DND-41 (cell line): ENCODE measurements around the gene ADI1.

Experiments
- ATAC-seq: fragments of 200-7000 bp; cut with Tn5 transposase; 3 replicates; pipeline ENCODE4 v1.9.1; 2021; ENCODE audit warnings: low read depth; ENCODE audit not compliant: insufficient read depth
- DNase-seq: peaks from one replicate; pipeline ENCODE4 v3.0.0-alpha.2; 2020
- H2AFZ ChIP-seq: 2 replicates; pipeline ENCODE4 v1.6.0; 2012; ENCODE audit warnings: low read depth, low read length
- H3K27ac ChIP-seq: 2 replicates; pipeline ENCODE4 v1.5.1; 2012; ENCODE audit warnings: low read length, inconsistent platforms
- H3K27me3 ChIP-seq: fragments of 200-600 bp; sonication (generic); 2 replicates; pipeline ENCODE4 v1.6.0; 2012; ENCODE audit warnings: low read length, mild to moderate bottlenecking, inconsistent platforms; ENCODE audit not compliant: insufficient read depth, poor library complexity
- H3K36me3 ChIP-seq: 2 replicates; pipeline ENCODE4 v1.5.1; 2012; ENCODE audit warnings: low read length, inconsistent platforms; ENCODE audit not compliant: insufficient read depth
- H3K4me1 ChIP-seq: 2 replicates; pipeline ENCODE4 v1.5.1; 2012; ENCODE audit warnings: mild to moderate bottlenecking, low read length; ENCODE audit not compliant: insufficient read depth
- H3K4me2 ChIP-seq: 2 replicates; pipeline ENCODE4 v1.6.0; 2012; ENCODE audit warnings: mild to moderate bottlenecking, moderate library complexity, low read length, inconsistent platforms; ENCODE audit not compliant: insufficient read depth
- H3K4me3 ChIP-seq, 2 experiments: fragments of 200-600 bp in 1 of 2; shearing (Covaris generic) in 1 of 2; 2 replicates each; pipeline ENCODE4 v1.5.1; 2012 to 2016; ENCODE audit warnings: inconsistent platforms in 2 of 2, low read length in 2 of 2, mild to moderate bottlenecking in 2 of 2, low read depth in 1 of 2, moderate library complexity in 1 of 2
- H3K79me2 ChIP-seq: 2 replicates; pipeline ENCODE4 v1.6.0; 2012; ENCODE audit warnings: low read length, inconsistent platforms; ENCODE audit not compliant: insufficient read depth
- H3K9ac ChIP-seq: 2 replicates; pipeline ENCODE4 v1.6.0; 2012; ENCODE audit warnings: low read depth, mild to moderate bottlenecking, inconsistent platforms, low read length, moderate library complexity
- H3K9me3 ChIP-seq: 2 replicates; pipeline ENCODE4 v1.5.1; 2012; ENCODE audit warnings: low read length, moderate library complexity, mild to moderate bottlenecking, inconsistent platforms; ENCODE audit not compliant: insufficient read depth, severe bottlenecking
- H4K20me1 ChIP-seq: 2 replicates; pipeline ENCODE4 v1.6.0; 2012; ENCODE audit warnings: low read length; ENCODE audit not compliant: insufficient read depth
- CTCF ChIP-seq: IDR thresholded peaks from 2 replicates; pipeline ENCODE4 v1.5.1; 2012; ENCODE audit warnings: borderline replicate concordance, low read length, moderate library complexity, mild to moderate bottlenecking; ENCODE audit not compliant: poor library complexity, severe bottlenecking; ENCODE audit errors: extremely low read depth
- EZH2 ChIP-seq: IDR thresholded peaks from 3 replicates; pipeline ENCODE4 v1.6.1; 2012; ENCODE audit warnings: borderline replicate concordance, low read depth, mild to moderate bottlenecking, moderate library complexity, low read length, inconsistent platforms; ENCODE audit not compliant: severe bottlenecking

The ADI1 gene

GRCh38 chr2:3476321-3476984 is 42.9 kb downstream of the ADI1 start:
- DNase-seq (no peak), ATAC-seq (no peak)
- H3K27ac ChIP-seq, result no peak overlapping the region
- H3K9ac ChIP-seq, result no peak overlapping the region
- H3K79me2 ChIP-seq, result no peaks in the 10 kb centered on the region
- no peak overlapping the region for H3K4me2 ChIP-seq
- no peak overlapping the region for H2AFZ ChIP-seq
- H3K9me3 ChIP-seq, result no peaks in the 10 kb centered on the region
- TF ChIP-seq CTCF, result no peak
- no peak for TF ChIP-seq EZH2
- peaks cover 57% of the 10 kb centered on the region for H3K36me3 ChIP-seq
- H3K4me1 ChIP-seq, result no peaks in the 10 kb centered on the region
- no peak overlapping the region for H3K4me3 ChIP-seq
- no peaks in the 10 kb centered on the region for H3K27me3 ChIP-seq
- H4K20me1 ChIP-seq, result 0 out of 2 replicates have a peak, but pooled peaks cover 2% of the 10 kb centered on the region

- Histone ChIP-seq H3K27me3 (no peaks in the 10 kb centered on the region), H3K9ac (no peak overlapping the region), H3K4me3 (no peak overlapping the region), H3K4me2 (no peak overlapping the region), H3K79me2 (no peaks in the 10 kb centered on the region), H3K4me1 (no peaks in the 10 kb centered on the region), H3K27ac (no peak overlapping the region), H3K36me3 (peaks cover 64% of the 10 kb centered on the region), H3K9me3 (no peaks in the 10 kb centered on the region), H4K20me1 (0 out of 2 replicates have a peak, but pooled peaks cover 2% of the 10 kb centered on the region), H2AFZ (no peak overlapping the region)
- no peak for DNase-seq
- no peak for ATAC-seq
- TF ChIP-seq CTCF (no peak), EZH2 (no peak)
Observed at GRCh38 chr2:3475771-3476170, 43.6 kb downstream of the ADI1 start.

GRCh38 chr2:3472966-3473365 is 46.4 kb downstream of the ADI1 start:
- H3K27ac ChIP-seq, result no peak overlapping the region
- no peaks in the 10 kb centered on the region for H3K27me3 ChIP-seq
- no peaks in the 10 kb centered on the region for H4K20me1 ChIP-seq
- DNase-seq (no peak), ATAC-seq (no peak)
- no peak overlapping the region for H2AFZ ChIP-seq
- no peak overlapping the region for H3K9ac ChIP-seq
- H3K4me3 ChIP-seq, result no peak overlapping the region
- H3K36me3 ChIP-seq, result peaks cover 68% of the 10 kb centered on the region
- no peaks in the 10 kb centered on the region for H3K9me3 ChIP-seq
- H3K79me2 ChIP-seq, result no peaks in the 10 kb centered on the region
- H3K4me1 ChIP-seq, result no peaks in the 10 kb centered on the region
- H3K4me2 ChIP-seq, result no peak overlapping the region
- TF ChIP-seq CTCF (no peak), EZH2 (no peak)

- H3K9ac ChIP-seq, result no peak overlapping the region
- H3K4me1 ChIP-seq, result no peaks in the 10 kb centered on the region
- DNase-seq (no peak), ATAC-seq (no peak)
- no peak overlapping the region for H3K4me3 ChIP-seq
- H3K27me3 ChIP-seq, result no peaks in the 10 kb centered on the region
- no peak overlapping the region for H3K27ac ChIP-seq
- TF ChIP-seq EZH2, result no peak
- TF ChIP-seq CTCF, result no peak
- no peak overlapping the region for H2AFZ ChIP-seq
- H3K4me2 ChIP-seq, result no peak overlapping the region
- H3K79me2 ChIP-seq, result no peaks in the 10 kb centered on the region
- H3K36me3 ChIP-seq, result peaks cover 69% of the 10 kb centered on the region
- no peaks in the 10 kb centered on the region for H3K9me3 ChIP-seq
- no peaks in the 10 kb centered on the region for H4K20me1 ChIP-seq
Observed at GRCh38 chr2:3472296-3472695, 47.0 kb downstream of the ADI1 start.
